Kasumi-1 (cell line): Measurements from ENCODE around the gene HES3.
"Not testable (repeated sequence)": the region's sequence is repeated elsewhere in the genome, so short reads cannot be mapped to it uniquely, and the experiment has no call there.

Experiments
- DNase-seq, 2 experiments: peaks; one replicate each; lab custom pipeline; 2025; lab: John Stamatoyannopoulos, UW

The HES3 gene

DNA sequence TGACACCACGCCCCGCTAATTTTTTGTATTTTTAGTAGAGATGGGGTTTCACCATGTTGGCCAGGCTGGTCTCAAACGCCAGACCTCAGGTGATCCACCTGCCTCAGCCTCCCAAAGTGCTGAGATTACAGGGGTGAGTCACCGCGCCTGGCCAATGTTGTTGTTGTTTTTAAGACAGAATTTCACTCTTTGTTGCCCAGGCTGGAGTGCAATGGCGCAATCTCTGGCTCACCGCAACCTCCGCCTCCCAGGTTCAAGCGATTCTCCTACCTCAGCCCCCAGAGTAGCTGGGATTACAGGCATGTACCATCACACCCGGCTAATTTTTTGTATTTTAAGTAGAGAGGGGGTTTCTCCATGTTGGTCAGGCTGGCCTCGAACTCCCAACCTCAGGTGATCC, 24.3 kb upstream of the HES3 start:
- DNase-seq = not testable (repeated sequence)

DNA sequence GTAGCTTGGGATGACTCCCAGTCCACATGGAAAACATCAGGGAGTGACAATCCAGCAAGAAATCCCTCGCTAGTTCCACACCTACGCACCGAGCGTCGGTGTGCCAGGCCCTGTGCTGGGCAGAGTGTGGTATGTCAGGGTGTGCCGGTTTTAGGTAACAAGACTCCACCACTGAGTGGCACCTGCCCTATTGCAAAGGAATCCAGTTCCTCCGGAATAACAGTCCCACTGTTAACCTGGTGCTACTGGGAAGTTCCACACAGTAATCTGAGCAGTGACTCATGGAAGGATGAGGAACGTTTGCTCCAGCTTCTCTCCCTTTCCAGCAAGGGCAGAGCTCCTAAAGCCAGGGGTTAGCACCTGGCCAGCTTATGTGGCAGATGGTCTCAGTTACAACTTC, 23.7 kb upstream of the HES3 start:
- DNase-seq = no peak

DNA sequence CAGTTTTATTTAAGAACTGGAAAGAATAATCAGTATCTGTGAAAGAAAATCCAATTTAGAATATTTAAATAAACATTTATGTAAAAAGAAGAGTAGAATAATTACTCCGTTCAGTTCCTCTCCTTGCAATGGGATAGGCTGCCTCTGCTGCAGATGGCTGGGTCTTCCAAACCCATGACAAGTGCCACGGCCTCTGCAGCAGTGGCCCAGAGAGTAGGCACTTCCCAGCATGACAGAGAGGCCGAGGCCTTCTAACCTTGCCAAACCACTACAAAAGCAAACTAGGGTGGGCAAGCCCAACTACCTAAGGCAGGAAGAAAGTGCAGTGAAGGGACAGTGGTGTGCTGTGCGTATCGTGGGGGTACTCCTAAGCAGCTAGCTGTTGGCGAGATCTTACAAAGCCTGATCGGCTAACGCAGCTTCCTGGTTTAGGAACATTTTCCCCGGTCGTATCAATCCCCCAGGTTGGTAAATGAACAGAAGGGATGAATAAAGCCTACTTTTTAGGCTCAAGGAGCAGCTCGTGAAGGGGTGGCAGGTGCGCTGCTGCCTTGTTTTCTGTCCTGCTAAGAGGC, 22.7 kb upstream of the HES3 start:
- DNase-seq = no peak

DNA sequence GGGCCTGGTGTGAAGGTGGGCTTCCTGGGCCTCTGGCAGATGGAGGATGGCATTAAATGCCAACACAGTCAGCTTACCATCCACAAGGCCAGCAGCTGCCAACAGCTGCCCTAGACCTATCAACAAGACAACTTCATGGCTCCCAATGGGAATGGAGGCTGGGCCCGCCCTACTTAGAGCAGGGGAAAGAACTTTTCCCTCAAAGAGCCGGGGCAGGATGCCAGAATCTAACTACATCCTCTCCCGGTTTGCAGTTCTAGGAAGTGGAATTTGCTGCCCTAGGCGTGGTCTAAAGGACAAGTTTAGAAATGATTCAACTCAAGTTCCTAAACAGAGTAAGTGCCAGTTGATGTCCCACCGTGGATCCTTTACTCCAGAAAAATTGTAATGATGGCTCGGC, 21.3 kb upstream of the HES3 start:
- no peak for DNase-seq

DNA sequence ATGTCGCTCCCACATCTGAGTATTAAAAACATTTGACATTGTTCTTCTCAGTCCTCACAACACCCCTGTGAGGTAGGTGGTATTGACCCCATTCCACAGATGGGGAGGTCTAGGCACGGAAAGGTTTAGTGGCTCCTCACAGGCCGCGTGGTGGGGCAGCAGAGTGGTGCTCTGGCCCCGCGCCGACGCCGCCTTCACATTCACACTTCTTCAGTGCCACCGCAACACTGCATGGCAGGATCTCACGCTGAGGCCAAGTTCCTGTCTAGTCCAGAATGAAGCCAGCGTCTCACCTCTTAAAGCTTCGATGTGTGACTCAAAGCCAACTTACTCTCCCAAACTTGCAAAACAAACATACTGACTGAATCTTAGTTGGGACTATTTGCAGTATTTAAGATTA, 20.4 kb upstream of the HES3 start:
- DNase-seq = no peak

DNA sequence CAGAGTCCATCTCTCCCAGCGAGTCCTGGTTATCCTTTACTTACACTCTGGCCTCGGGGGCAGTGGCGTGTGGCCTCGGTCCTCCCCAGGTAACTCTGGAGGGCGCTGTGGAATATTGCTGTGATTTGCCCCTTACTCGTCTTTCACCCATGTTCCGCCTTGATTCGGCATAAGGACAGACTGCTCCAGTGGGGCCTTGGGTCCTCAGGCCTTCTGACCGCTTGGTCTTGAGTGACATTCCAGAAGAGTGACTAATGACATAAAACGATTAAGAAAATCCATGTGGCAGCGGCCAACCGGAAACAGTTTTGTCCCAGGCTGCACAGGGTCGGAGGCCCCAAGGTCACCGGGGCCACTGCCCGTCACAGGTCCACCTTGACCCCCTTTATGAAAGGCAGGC, 19.3 kb upstream of the HES3 start:
- no peak for DNase-seq

DNA sequence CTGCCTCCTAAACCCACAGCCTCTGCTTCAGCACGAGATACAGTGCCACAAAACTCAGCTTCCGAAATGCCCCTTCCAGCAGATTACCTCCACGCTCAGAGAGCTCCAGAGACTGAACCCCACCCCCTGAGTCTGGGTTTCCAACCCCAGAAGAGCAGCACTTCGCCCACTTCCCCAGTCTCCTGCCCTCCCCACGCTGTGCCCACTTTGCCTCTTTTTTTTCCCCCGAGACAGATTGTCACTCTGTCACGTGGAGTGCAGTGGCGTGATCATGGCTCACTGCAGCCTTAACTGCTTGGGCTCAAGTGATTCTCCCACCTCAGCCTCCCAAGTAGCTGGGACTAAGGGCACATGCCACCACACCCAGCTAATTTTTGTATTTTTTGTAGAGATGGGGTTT, 18.3 kb upstream of the HES3 start:
- no peak for DNase-seq

DNA sequence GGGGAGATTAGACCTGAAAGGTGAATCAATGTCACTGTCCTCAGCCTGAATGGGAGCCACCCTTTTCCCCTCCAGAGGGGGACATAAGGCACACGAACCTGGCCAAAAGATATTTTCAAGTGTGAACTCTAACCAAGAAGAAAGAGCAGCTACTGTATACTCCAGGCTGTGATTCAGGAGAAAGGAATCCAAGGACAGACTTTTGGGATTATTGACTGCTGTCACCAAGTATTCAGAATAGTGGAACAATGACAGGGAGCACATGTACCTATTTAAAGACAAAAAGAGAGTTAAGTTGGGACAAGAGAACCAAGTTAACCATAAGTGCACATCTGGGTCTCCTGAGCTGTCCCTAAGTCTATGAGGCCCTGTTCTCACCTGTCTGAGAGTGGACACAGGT, 10.6 kb upstream of the HES3 start:
- no peak for DNase-seq

DNA sequence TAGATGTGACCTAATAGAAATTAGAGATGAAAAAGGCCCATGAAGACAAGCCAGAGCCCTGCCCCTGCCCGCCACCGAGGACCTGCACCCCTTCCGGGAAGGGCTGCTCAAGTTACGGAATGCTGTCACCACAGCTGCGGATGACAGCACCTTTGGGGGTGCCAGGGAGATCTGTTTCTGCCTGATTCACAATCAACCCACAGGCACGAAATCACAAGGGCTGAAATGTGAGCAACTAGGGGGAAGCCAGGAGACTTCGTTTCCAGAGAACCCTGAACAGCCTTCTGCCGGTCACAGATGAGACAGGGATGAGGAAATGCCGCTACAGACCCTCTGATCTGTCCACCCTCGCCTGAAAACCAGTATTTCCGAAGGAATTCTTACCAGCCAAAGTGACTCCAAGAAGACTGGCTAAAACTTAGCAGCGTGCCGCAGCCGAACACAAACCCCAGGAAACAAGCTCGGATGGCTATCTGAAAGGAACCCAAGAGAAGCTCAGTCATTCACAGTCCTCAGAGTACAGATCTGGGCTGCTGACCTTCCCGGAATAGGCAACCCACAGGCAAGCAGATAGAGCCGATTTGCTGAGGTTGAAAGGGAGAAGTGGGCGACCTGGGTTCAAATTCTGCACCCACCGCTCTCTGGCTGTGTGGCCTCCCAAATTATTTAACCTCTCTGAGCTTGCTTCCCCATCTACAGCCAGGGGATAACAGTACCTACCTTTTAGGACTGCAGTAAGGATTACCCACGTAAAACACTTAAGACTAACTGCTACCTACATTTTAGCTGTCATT, 9.3 kb upstream of the HES3 start:
- peak in 1 of 2 experiments; percentile 12 for DNase-seq

DNA sequence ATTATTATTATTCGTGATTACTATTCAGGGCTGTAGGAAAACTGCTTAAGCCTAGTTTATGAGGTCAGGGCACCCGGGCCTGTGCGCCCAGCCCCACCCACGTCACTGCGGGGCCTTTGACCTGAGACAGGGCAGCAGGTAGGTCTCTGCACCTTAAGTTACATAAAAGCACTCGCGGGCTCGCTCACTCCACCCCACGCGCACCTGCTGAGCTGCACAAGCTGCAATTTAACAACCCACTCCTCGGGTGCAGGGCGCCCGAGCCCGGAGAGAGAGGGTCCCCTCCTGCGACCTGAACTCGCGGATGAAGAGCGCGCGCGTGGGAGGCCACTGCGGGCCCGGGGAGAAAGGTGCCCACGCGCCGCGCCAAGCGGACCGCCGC, 8.7 kb upstream of the HES3 start:
- no peak for DNase-seq

DNA sequence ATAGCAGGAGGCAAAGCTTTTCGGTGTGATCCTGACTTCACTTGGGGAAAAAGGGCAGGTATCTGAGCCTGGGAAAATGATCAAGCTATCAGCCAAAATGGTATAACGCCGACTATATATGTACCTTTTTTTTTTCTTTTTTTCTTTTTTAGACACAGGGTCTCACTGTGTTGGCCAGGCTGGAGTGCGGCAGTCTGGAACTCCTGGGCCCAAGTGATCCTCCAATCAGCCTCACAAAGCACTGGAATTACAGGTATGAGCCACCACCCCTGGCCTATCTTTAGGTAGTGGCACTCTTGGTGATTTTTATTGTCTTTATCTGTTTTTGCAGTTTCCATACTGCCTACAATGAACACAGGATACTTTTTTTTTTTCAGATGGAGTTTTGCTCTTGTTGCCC, 6.9 kb upstream of the HES3 start:
- no peak for DNase-seq

DNA sequence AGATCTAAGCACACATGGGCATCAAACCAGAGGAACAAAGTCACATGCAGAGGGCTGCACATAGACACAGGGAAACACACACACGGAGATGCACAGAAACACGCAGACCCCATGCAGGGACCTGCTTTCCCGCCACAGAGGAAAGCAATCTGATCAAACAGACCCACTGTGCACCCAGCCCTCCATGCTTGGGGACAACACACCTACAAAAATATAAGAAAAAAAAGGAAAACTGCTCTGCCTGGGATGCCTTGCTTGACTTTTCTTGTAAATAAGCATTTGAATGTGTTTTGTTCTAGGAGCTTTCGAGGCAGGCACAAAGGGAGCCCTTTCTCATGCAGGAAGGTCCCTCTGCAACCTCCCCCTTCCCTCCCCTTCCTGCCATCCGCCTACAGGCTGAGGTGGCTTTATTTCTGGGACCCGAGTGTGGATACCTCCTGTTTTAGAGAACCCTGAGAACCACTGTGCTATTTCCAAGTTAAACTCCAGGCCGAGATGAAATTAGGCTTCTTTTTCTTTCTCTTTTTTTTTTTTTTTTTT, 4.7 kb upstream of the HES3 start:
- DNase-seq = peak in 1 of 2 experiments; percentile 10

DNA sequence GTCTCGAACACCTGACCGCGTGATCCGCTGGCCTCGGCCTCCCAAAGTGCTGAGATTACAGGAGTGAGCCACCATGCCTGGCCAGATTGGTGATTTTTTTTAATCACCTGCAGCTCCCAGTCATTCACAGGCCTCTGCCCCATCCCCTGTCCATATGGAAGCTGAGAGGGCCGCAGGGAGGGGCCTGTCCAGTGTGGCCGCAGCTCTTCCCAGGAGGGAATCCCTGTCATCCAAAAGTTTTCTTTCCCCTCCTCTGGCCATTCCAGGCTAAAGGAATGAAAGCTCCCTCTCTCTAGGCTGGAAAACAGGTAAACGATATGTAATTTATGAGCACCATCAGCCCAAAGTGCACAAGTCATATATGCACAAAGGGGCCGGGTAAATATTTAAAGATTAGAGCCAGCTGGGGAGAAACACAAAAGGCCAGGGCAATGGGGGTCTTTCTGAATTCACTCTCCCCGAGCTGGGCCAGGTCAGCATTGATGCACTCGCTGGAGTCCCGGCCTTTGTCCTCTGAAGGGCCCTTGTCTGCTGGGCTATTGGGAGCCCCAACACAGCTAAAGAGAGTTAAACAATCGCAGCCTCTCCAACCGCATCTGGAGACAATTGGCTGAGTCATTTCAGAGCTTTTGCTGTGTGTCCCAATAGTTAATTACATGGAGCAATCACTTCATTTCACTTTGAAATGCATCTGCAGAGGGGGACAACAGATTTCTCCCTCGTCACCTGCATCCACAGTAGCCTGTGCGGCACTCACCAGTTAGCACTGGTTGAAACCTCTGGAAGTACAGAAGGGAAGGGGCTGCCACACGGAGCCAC, 3.8 kb upstream of the HES3 start:
- DNase-seq = no peak

DNA sequence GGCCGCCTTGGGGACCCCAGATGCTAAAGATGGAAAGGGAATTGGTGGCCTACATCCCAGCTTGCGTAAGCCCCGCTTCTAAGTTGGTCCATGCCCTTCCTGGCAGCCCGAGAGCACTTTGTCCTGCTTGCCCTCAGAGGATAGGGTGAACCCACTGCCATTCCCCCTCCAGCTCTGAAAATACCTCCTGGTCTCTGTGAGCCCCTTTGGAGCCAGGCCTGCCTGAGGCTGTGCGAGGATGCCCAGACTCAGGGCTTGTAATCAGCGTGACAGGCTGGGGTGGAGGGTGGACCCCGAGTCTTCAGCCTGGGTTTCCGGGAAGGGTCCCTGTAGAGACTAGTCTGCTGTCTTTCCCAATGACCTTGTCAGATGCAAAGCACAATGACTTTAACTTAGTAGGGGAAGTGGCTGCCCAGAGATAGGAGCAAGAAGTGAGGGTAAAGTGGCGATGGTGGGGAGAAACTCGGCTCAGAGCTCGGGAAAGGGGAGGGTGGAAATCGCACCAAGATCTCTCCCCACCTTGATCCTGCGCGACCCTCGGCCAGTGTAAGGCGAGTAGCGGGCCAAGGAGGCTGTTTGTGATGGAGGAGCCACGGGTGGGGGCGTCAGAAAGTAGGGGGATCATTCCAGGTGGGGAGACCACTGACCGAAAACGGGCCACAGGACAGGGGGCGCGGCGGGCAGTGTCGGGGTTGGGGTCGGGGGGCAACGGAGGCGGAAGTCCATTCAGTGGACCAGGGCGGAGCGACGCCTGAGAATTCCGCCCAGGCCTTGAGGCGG, 2.7 kb upstream of the HES3 start:
- no peak for DNase-seq

DNA sequence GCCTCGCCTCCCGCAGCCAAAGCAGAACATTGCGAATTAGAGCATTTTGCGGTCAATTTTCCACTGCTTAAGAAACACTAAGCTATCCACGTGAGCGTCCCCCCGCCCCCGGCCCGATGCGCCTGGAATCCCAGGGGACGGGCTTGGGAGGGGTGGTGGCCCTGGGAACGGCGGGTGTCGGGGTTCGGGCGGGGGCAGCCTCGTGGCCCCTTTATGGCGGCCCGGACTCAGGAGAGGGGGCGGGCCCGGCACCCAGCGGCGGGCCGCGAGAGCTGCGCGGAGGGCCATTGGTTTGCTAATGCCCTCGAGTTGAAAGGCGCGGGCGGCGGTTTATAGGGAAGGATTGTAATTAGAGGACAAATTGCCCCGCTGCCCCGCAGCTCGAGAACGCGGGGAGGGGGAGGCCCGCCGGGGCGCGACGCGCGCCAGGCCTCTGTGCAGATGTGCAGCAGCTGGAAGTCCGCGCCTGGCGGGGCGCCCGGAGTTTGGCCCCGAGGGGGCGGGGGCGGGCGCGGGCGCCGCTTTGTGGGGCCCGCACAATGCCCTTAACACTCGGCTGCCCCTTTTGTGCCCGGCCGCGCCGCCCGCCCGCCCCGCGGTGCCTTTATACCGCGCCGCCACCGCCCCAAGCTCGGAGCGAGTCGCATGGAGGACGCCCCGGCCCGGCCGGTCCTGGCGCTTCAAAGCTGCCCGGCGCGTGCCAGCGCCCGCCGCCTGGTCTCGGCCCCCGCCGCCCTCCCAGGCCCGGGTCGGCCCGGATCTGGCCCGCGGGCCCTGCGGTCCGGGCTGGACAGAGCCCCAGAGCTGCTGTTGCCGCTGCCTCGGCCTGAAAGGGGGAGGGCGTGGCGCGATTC, 1.9 kb upstream of the HES3 start:
- no peak for DNase-seq

DNA sequence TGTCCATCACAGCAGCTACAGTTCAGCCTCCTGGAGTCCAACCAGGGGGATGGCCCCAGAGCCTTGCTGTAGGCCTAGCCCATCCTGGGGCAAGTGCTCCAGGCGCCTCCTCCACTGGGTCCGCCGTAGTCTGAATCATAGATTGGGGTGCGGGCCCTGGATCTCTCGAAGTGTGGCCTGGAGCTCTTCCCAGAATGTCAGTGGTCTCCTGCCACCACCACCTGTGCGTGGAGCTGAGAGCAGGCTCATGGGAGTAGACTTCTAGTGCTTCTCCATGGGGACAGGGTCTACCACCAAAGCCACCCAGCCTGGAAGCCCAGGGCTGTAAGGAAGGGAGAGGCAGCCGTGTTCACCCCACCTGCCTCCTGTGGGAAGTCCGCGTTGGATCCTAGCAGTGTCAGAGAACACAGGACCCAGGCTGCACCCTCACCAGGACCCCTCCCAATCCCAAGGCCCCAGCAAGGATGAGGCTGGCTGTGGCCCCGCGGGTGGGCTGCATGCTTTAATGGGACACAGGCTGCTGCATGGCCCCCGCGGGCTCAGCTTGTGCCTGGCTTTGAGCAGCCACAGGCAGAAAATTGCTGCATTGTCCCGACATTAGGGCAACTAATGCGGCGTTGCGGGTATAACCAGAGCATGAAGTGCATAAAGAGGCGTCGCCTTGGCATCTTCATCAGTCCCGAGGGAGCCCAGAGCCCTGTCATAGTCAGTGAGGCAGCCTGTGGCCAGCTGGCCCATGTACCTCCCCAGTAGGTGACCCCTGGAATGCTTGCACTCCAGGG, 735 bp upstream of the HES3 start:
- no peak for DNase-seq

DNA sequence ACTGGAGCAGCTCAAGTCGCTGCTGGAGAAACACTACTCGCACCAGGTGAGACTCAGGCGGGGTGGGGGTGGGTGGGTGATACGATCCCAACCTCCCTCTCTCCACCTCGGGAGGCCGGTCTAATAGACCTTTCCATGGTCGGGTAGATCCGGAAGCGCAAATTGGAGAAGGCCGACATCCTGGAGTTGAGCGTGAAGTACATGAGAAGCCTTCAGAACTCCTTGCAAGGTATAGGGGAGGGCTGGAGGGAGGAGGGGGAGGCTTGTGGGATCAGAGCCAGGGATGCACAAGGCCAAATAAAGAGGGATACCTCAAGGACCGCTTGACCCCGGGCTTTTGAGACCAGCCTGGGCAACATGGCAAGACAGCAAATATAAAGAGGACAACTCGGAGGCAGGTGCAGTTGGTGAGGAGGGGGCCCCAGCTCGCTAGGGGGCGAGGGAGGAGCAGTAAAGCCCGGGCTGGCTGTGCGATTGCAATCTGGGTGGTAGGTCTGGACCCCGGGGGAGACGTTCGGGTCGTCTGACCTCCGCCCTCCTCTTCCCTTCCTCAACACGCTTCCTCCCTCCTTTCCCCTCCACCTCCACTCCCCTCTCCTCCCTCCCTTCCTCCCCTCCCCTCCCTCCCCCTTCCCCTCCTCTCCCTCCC, 546 bp downstream of the HES3 start:
- no peak for DNase-seq

DNA sequence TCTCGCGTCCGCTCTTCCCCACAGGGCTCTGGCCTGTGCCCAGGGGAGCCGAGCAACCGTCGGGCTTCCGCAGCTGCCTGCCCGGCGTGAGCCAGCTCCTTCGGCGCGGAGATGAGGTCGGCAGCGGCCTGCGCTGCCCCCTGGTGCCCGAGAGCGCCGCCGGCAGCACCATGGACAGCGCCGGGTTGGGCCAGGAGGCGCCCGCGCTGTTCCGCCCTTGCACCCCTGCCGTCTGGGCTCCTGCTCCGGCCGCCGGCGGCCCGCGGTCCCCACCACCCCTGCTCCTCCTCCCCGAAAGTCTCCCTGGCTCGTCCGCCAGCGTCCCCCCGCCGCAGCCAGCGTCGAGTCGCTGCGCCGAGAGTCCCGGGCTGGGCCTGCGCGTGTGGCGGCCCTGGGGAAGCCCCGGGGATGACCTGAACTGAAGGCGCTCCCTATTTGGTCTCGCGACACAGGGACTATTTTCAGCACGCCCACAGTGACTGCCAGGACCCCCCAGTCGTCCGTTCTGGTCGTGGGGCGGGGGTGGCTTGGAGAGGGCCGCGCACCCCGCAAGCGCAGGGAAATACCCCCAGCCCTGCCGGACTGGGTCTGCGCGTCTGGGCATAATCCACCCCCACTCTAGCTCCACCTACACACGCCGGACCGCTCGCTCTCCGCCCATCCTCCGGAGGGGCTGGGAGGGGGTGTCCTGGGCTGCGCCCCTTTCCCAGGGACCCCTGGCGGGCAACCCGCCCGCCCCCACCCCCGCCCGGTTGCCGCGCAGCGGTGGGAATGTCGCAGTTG, 1.3 kb downstream of the HES3 start:
- DNase-seq = peak; percentile 76 to 81
